GM21717 (cell line): ENCODE data around the gene TPSAB1.
"Not testable (repeated sequence)": the region's sequence is repeated elsewhere in the genome, so short reads cannot be mapped to it uniquely, and the experiment has no call there.

Experiments
- ATAC-seq: cut with Tn5 transposase; IDR thresholded peaks from one replicate; pipeline ENCODE4 v1.9.1; 2021; ENCODE audit warnings: mild to moderate bottlenecking, moderate library complexity; ENCODE audit not compliant: unreplicated experiment

The TPSAB1 gene

DNA sequence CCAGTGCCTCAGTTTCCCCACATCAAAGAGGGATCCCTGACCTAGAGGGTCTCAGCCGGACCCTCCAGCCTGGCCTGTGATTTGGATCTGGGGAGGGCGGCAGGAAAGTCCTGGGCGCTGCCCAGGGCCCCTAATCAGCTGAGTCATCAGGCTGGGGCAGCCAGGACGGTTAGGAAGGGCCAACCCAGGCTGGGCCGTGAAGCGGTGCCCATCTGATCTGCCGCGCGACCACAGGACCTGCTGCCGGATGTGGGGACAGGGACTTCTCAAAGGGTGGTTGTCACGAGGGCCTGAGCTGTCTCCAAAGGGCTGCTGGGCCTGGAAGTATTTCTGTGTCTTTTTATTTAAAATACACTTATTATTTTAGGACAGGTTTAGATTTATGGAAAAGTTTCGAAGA is 4.4 kb downstream of the TPSAB1 start:
- no peak for ATAC-seq

DNA sequence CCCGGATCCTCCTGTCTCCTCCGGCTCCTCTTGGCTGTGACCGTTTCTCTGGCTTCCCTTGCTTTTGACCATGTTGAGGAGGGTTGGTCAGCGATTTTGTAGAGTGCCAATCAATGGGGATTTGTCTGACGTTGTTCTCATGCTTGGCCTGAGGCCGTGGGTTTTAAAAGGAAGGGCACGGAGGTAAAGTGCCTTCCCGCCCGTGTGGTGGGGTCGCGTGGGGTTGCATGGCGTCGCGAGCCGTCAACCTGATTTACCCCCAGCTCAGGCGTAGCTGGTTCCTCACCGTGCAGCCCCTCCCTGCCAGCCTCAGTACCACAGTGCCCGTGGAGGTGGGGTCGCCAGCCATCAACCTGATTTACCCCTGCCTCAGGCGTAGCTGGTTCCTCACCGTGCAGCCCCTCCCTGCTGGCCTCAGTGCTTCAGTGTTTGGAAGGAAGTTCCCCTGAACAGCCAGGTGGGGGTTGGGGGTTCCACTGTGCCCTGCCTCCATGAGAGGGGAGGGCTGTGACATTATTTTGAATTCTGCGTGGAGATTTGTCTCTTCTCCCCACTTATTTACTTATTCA is 5.0 kb downstream of the TPSAB1 start:
- ATAC-seq: no peak

GRCh38 chr16:1247903-1248537 is 7.5 kb downstream of the TPSAB1 start:
- not testable (repeated sequence) for ATAC-seq

- ATAC-seq: not testable (repeated sequence)
Measured at GRCh38 chr16:1249031-1249755, 8.7 kb downstream of the TPSAB1 start.

GRCh38 chr16:1253701-1254364 is 13.3 kb downstream of the TPSAB1 start:
- ATAC-seq: not testable (repeated sequence)

- not testable (repeated sequence) for ATAC-seq
Measured at GRCh38 chr16:1254821-1255220, 14.3 kb downstream of the TPSAB1 start.

DNA sequence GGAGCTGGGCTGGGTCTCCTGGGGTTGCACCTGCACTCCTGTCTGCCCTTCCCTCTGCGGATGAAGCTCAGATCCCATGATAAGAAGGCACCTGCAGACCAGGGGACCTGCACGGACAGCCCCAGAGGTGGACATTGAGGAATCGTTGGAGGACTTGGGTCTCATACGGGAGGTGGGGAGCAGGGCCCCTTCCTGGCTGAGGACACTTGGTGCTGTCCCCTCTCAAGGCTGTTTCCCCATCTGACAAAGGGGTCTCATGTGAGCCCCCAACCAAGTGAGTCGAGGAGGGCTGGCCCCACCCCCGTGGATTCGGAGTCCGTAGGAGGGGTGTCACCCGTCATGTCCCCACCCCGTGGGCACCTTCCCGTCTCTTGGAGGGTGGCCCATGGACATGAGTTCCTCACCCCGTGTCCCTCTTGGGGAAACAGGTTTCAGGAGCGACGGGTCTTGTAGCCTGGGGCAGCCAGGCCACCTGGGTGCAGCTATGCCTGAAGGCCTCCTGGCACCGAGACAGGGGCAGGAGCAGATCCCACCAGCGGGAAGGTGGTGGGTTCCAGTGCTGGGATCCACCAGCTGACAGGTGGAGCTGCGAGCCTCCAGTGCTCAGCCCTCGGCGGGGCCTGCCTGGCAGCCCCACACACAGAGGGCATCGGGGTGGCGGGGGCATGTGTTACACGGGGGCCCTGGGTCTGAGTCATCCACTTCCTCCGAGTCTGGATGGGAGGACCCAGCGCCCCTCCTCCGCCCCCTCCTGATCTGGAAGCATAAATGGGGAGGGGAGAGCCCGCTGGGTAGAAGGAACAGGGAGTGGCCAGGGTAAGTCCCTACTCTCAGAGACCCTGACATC is 15.0 kb downstream of the TPSAB1 start, which contains the start of gene TPSD1:
TSS of gene TPSD1 (plus strand) at position 794 of the 847 bp plus-strand sequence. CDS start 212 bp downstream, outside the sequence.
- not testable (repeated sequence) for ATAC-seq

- ATAC-seq: not testable (repeated sequence)
Measured at GRCh38 chr16:1256296-1256873, 15.9 kb downstream of the TPSAB1 start.

- ATAC-seq: no peak
Measured at GRCh38 chr16:1256874-1257322, 16.4 kb downstream of the TPSAB1 start.

DNA sequence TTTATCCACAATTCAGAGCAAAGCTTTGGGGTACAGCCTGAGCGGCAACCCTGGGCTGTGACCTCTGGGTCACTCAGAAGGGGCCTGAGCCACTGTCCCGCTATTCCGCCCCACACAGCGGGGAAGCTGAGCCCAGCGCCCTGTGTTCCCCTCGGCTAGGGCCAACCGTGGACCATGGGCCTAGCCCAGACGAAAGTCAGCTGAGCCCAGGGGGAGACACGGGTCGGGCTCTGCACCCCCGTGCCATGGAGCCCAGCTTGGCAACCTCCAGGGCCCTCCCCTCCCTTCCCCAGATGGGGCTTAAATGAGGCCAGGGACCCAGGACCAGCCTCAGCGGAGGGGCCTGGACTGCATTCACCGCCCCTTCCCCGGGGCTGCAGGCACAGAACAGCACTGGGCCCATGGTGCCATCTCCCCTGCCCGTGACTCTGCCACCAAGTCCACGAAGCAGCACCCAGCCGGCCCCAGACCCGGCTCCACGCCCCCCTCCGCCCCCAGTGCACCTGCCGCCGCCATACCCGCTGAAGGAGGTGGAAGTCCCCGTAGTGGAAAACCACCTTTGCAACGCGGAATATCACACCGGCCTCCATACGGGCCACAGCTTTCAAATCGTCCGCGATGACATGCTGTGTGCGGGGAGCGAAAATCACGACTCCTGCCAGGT is 17.2 kb downstream of the TPSAB1 start:
- ATAC-seq: no peak

- no peak for ATAC-seq
Measured at GRCh38 chr16:1258225-1258600, 17.7 kb downstream of the TPSAB1 start.

- no peak for ATAC-seq
Measured at GRCh38 chr16:1258906-1259759, 18.6 kb downstream of the TPSAB1 start.

- no peak for ATAC-seq
Measured at GRCh38 chr16:1259760-1260068, 19.2 kb downstream of the TPSAB1 start.

GRCh38 chr16:1260101-1260680 is 19.7 kb downstream of the TPSAB1 start:
- ATAC-seq: no peak

GRCh38 chr16:1261131-1261892 is 20.8 kb downstream of the TPSAB1 start:
- no peak for ATAC-seq

DNA sequence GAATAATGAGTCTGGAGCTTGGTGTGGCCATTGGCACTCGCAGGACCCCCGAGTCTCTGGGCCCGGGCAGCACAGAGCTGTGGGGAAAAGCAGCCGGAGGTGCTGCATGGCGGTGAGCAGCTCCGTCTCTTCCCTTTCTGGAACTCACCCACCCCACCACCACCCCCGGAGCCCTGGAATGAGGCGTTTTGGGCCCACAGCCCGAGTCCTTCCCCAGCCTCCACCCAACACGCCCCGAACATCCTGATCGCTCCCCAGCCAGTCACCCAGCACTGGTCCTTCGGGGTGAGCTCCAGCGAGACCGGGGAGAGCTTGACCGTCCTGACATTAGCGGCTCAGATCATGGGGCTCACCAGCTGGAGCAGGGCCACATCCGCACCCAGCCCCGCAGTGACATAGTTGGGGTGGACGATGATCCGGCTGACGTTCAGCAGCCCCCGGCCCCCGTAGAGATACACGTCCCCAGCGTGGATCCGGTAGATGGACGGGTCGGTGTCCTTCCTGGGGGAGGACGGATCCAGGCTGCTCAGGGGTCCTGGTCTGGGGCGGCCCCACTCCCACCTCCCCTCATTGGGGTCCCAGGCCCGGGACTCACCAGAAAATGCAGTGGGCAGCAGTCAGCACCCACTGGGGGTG is 21.8 kb downstream of the TPSAB1 start:
- ATAC-seq: no peak

DNA sequence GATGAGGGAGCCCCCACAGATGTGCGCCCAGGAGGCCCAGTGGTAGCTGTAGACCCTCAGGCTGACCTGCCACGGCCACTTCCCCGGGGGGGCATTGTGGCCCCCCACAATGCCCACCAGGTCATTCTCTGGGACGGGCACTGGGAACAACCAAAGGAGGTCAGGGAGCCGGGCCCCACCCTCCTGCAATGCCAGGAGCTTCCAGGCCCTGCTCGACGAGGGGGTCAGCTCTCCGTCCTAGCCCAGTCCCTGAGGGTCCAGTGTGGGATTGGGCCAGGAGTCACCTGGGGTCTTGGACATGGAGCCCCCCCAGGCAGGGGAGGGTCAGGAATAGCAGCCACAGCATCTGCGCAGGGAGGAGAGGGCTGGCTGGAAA is 22.3 kb downstream of the TPSAB1 start:
- no peak for ATAC-seq
